Suppressor macrophage treated with lipopolysaccharide for 4 hours (primary cell): Measurements from ENCODE around the gene RPTOR.

Experiments
- DNase-seq: peaks from one replicate; pipeline ENCODE4 v3.0.0-alpha.2; 2020

The RPTOR gene

DNA sequence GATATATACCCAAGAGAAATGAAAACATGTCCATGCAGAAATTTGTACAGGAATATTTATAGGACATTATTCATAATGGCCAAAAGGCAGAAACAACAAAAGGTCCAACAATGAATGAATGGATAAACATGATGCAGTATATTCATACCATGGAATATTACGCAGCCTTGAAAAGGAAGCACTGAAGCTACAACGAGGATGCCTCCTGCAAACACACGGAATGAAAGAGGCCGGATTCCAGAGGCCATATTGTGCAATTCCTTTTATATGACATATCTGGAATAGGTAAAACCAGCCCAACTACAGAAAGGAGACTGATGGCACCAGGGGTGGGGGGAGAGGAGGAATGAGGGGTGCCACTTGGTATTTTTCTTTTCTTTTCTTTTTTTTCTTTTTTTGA lies 432.5 kb downstream of the RPTOR start:
- DNase-seq, result no peak

DNA sequence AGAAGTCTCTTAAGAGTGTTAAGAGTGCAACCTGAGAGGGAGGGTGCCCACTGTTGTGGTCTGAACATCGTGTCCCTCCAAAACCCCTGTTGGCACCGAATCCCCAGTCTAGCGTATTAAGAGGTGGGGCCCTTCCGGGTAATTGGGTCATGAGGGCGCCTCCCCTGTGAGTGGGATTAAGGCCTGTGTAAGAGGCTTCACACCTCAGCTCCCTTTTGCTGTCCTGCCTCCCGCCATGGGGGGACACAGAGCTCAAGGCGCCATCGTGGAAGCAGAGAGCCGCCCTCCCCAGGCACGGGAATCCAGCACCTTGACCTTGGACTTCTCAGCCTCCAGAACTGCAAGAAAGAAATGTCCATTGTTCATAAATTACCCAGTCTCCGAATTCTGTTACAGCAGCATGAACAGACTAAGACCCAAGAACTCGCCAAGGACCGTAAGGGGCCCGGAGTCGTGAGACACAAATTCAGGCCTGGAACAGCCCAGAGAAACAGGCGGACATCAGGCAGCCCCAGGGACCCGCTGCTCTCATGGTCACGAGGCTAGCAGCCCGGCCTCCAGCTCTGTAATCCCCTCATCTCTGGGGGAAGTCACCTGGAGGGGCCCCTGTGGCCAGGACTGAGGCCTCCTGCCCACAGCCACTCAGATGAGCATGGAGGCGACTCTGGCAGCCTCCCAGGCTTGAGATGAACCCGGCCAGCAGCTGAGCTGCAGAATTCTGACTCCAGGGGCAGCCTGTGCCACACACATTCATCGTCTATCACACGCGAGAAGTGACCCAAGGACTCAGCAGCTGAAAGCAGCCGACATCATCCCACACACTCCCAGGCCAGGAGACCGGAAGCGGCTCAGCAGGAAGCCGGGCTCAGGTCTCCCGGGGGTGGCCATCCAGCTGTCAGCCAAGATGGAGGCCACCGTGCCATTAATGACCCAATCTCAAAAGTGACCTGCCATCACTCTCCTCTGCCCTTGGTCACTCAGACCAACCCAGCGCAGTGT lies 434.2 kb downstream of the RPTOR start:
- no peak for DNase-seq

DNA sequence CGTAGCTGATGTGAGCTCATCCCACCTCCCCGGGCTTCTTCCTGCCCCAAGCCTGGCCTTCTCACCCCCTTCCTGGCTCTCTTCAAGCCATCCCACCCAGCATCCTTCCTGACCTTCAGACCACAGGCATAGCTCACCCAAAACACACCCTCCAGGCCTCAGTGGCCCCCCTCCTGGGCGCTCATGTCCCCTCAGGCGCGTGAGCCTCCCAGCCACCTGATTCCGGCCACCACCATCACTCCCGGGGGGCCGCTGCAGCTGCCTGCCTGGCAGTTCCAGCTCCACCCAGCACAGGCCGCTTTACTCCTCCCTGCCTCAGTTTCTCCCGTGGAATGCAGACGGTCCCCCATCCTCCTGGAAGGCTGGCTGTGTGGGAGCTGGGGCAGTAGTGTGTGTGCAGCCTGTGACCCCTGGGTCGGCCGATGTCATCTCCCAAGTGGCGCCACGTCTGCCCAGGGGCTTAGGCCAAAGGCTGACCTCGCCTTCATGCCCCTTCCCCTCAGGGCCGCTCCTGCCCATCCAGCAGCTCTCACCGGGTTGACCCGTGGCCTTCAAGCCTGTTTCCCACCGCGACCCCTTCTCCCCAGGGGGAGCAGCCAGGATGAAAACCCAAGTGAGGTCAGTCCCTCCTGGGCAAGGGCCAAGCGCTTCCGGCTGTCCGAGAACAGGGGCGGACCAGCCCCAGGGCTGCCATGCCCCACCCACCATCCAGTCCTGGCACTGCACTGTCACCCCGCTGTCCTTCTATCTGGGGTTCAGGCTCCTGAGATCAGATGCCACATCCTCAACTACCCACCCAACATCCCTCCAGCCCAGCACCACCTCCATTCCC lies 435.1 kb downstream of the RPTOR start:
- DNase-seq, result no peak

DNA sequence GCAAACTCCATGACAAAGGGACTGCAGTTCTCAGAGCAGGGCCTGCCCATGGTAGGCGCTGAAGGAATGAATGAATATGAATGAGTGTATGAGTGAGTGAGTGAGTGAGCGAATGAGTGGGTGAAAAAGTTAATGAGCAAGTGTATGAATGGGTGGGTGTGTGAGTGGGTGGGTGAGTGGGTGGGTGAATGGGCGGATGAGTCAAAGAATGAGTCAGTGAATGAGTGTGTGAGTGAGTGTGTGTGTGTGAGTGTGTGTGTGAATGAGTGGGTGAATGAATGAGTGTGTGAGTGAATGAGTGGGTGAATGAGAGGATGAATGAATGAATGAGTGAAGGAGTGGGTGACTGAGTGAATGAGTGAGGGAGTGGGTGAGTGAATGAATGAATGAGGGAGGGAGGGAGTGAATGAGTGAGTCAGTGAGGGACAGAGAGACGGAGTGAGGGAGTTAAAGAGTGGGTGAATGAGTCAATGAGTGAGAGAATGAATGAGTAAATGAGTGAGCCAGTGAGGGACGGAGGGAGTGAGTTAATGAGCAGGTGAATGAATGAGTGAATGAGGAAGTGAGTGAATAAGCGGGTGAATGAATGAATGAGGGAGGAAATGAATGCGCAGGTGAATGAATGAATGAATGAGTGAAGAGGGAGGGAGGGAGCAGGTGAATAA lies 435.9 kb downstream of the RPTOR start:
- no peak for DNase-seq

DNA sequence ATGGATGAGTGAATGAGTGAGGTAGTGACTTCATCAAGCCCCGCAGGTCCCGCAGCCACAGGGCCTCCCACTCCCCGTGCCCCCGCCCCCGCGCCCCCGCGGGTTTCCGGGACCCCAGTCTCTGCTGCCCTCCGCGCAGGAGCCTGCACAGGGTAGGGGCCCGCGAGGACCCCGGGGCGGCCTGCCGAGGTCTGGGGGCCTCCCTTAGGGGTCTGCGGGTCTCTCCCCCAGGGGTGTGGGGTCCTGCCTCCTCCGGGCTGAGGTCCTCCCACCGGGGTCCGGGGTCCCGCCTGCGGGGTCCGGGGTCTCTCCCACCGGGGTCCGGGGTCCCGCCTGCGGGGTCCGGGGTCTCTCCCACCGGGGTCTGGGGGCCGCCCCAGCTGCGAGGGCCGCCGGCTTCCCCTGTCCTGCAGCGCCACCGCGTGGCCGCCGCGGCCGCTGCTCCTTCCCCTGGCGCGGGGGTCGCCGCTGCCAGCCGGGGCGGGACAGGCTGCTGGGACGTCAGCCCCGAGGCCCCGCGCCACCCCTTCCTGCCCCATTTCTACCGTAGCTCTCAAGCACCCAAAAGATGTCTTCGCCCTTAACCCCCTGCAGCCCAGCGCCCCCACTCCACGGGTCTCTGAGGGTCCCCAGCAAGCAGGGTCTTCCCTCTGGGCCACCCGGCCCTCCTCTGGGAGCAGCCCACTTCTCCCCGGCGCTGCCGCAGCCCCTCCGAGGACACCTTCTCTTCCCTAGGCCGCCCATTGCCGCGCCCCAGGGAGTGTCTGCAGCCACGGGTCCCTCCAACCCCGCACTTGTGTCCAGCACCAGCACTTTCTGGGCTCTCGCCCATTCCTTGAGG lies 436.6 kb downstream of the RPTOR start:
- DNase-seq, result peak; percentile 28

DNA sequence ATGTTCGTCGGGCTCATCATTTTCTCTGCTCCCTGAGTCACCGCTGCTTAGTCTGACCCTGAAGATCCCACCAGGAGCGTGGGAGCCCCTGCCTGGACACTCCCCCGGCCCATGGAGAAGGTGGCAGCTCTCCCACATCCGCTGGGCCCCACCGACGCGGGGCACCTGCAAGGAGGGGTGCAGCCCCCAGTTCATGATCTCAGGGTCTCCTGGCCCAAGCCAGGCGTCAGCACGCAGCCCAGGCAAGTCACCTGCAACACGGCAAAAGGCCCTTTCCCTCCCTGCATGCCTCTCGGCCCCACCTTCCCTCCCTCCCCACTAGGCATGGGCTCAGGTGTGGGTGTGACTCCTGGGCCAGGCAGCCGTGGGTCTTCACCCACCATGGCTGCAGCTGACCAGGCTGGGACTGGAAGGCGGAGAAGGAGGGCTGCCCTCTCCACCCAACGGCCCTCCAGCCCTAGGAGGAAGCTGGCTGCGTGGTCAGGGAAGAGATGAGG lies 437.3 kb downstream of the RPTOR start:
- DNase-seq, result no peak

DNA sequence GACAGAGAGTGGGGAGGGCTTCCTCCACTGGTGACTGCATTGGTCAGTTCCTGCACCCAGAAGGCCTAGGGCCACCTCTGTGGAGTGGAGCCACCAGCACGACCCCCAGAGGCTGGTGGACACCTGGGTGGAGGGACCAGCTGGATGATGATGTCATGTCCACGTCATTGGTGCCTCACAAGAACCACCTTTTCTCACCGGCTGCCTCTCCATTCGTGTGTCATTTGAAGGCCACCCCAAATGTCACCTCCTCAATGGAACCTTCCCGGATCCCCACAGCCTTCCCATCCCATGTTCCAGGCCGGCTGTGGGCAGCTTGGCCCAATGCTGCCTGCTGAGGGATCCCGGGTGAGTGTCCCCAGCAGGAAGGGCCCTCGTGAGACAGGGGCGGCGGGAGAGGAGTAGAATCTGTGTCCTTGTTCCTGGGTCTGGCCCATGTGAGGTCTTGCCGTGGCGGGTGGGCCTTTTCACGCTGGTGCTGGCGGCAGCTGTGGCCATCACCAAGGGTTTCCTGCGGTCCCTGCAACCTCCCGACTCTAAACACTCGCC lies 437.9 kb downstream of the RPTOR start:
- no peak for DNase-seq

DNA sequence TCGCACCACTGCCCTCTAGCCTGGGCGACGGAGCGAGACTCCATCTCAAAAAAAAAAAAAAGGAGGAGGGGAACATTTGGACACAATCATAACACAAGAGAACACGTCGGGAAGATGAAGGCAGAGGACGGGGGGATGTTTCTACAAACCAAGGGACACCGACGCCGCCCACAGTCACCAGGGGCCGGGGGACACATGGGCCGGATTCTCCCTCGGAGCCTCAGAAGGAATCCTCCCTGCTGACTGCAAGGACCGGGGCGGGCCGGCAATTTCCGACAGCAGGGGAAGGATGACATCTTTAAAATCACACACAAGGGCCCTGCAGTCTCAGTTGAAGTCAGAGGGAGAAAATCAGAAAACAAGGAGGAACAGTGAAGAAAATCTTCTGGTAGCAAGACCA lies 438.9 kb downstream of the RPTOR start:
- DNase-seq, result no peak

DNA sequence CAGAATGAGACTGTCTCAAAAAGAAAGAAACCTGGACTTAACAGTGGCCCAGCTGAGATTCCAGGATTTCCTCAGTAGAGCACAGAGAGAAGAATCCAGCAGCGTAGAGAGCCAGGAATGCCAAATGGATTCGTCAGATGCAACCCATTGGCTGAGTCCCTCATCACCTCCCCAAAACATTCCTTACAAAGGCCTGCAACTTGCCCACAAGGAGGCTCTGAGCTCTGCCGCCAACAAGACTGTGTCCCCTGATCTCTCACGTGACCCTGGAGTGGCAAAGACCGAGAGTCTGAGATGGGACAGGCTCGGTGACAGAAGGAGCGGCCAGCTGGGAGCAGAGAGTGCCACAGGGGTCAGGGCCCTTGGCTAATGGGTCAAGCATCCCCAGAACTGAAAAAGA lies 440.1 kb downstream of the RPTOR start:
- no peak for DNase-seq

DNA sequence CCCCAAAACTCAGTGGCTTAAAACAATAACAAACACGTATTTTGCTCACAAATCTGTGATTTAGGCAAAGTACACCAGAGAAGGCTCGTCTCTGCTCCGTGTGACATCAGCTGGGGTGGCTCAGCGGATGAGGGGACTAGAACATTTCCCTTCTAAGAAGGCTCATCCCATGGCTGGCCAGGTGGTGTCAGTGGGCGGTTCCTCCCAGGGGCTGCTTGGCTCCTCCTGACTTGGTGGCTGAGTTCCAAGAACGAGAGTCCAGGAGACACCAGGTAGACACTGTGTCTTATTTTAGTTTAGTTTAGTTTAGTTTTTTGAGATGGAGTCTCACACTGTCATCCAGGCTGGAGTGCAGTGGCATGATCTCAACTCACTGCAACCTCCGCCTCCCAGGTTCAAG lies 441.4 kb downstream of the RPTOR start:
- no peak for DNase-seq

DNA sequence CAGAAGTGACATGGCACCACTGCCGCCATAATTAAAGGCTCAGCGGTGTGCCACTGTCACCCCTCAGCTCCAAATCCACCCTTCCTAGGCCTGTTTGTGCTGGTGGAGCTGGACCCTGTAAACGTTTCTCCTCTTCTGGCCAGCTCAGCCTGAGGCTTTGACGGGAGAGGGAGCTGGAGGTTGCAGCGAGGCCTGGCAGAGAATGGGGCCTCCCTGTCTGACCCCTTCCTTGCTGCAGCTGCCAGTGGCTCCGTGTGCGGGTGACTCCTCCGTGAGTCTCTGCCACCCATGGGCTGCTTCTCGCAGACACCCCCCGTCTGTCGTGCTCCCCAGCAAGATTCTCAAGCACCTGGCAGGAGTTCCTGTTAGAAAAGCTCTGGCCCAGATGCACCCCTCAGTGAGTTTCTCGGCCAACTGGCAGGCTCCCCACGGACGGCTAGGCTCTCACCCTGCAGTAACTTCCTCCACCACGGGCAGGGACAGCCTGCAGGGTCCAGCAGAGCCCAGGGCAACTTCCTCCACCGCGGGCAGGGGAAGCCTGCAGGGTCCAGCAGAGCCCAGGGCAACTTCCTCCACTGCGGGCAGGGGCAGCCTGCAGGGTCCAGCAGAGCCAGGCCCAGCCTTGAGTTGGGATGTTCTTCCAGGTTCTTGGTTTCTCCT lies 442.3 kb downstream of the RPTOR start:
- DNase-seq, result peak; percentile 56

DNA sequence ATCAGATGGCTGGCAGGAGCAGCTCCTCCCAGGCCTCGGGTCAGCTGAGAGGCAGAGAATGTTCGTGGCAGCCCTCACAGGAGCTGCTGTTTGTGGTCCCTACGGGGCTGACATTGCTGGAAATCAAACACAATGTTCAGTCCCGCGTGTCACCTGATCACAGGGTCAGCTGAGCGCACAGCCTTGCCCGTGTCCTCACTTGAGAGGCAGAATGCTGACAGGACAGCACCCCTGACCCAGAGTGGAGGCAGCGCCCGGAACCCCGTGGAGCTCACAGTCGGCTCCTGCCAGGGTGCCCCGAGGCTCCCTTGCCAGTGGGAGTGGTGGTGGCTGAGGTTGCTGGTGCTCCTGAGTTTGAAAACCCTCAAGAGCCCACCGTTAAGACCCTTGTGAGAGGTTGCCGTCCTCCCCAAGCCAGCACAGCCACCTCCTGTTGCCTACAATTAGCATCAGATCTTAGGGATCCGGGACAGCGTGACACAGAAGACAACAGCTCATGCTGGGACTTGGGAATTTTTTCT lies 443.4 kb downstream of the RPTOR start:
- DNase-seq, result no peak

DNA sequence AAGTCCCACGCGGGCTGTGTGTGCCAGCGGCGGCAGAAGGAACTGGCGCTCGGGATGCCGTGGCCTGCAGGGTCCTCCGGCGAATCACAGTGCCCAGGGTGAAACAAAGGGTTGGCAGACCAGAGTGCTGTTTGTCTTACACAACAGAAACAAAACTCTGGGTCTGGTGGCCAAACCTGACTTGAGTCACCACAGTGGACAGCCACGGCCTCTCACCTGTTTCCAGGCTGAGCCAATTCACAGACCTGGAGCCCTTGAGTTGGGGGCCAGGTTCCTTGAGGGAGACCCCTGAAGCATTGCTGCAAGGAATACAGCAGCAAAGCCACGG lies 444.9 kb downstream of the RPTOR start:
- DNase-seq, result no peak

DNA sequence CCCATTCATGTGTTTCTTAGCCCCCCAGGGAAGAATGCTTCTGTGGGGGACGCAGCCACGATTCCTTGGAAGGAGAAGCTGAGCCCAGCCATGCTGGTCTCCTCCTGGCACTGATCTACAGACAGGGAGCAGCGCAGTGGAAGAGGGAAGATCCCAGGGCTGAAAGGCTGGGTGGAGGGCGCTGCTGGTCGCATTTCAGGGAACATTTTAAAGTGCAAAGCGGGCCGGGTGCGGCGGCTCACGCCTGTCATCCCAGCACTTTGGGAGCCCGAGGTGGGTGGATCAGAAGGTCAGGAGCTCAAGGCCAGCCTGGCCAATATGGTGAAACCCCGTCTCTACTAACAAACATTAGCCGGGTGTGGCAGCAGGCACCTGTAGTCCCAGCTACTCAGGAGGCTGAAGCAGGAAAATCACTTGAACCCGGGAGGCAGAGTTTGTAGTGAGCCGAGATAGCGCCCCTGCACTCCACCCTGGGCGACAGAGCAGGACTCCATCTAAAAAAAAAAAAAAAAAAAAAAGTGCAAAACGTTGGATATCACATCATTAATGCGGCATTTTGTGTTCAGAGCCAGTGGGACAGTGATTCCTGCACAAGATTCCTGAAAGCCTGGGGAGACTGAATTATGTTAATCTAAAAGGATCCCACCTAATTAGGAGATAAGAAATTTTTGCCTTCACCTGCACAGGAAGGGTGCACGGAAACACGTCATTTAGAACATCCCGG lies 446.4 kb downstream of the RPTOR start:
- DNase-seq, result no peak

DNA sequence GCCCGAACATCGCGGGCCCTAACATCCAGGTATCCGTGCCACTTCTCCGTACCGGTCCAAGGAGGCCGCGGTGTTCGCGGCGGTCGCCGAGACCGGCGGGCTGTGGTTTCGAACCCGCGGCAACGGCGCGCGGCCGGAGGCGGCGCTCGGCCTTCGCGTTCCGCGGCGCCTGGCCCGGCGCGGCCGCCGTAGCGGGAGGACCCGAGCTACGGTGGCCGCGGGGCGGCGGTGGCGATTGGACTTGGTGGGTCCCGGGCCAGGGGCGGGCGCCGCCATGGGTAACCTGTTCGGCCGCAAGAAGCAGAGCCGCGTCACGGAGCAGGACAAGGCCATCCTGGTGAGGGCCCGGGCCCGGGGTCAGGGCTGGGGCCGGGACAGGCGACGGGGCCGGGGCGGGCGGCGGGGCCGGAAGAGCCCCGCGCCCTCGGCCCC lies 447.0 kb downstream of the RPTOR start, which contains the start of gene CHMP6:
Gene CHMP6 (plus strand): TSS at position 197 of the 432 bp plus-strand sequence. CDS start 78 bp downstream, at position 275.
- peak; percentile 91 for DNase-seq

DNA sequence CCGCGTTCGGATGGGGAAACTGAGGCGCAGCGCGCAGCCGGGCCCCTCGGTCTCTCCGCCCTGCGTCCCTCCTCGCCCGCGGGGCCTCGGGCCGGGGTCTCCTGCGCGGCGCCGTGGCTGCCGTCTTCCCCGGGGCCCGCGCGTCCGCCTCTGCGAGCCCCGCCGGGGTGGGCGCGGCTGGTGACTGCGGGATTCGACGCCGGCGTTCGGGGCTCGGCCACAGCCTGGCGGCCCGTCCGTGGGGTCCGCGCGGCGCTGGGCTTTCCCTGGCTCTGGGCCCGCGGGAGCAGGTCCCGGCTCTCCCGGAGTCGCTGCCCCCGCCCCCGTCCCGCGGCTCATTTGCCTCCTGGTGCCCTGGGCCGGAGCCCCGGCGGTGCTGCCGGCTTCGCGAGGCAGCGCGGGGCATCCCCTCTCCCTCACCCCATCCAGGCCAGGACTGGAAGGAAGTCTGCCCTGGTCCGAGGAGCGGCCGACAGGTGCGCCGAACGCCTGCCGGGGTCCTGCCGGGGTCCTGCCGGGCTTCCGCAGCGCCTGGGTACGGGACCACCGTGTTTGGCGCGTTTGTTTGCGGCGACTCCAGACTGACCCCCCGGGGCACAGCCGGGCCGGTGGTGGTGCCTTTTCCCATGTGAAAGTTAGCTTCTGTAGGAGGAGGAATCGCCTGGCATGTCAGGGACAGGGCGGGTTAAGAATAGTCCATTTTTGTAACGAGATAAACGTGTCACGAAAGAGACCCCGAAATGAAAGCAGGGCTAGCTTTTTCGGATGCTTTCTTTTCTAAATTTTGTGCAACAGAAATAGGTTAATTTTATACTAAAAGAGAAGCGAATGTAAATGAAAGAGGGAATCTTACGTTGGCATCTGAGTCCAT lies 447.7 kb downstream of the RPTOR start:
- DNase-seq, result peak; percentile 25

DNA sequence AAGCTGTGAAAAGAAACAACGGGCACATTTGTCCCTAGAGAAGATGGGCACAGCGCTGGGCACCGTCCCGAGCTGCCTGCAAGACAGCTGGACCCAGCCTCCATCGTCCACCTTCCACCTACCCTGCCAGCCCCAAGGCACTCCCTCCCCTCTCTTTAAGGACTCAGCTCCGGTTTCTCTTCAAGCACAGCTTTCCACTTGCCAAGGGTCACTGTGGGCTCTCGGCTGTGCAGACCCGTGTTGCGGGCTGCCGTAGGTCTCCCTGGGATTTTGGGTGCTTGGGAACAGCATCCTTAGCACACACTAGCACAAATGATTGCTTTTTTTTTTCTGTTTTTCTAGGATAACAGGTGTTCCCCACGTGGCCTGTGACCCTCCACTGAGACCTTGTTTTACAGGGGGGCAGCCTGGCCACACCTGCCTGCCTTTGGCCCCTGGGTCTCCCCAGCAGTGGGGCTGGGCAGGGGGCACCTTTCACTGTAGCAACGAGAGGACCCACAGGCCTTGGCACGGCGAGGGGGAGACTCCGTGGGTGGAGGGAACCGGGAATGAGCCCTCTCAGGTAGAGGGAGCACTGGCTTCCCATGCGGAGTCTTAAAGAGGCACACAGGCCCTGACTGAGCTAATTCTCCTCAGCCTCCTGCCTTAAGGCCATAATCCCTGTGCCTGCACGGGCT lies 448.4 kb downstream of the RPTOR start:
- no peak for DNase-seq

DNA sequence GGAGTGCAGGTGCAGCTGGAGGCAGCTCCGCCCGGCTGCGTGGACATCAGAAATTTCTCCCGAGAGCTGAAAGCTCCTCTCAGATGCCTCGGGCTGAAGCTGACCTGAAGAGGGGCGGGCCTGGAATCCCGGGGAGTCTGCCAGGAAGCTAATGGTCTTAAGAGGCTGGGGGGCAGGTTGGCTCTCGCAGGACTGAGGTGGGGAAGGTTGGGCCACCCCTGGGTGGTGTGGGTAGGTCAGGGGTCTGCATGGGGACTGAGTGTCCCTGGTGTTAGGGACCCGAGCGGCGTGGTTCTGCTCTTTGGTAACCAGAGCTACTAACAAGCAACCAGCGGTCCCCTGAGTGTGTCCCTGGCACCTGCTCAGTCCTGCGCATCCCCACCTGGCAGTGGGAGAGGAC lies 450.5 kb downstream of the RPTOR start:
- DNase-seq, result no peak
